Measurements from ENCODE around the gene CCDC187. TPM values are rescaled to one million over a fixed set of nuclear protein-coding genes. Genes with fewer than 3 reads are reported as not detected.
A peak's percentile ranks its signal among the peaks of the same experiment; 100 is the strongest.

The CCDC187 gene
- total and polyA plus RNA-seq, 2 of the 13 experiments (the other 11 are each of a cell fraction or from before 2014, with no cell fraction given): 0.03 to 0.13 TPM

- TF ChIP-seq SKIL (CRISPR knock-in tag; IDR thresholded peaks at IDR 0.05; ENCODE audit: borderline replicate concordance) (no peak), ETV6 (CRISPR knock-in tag; conservative IDR thresholded peaks at IDR 0.05) (no peak), RNF2 (conservative IDR thresholded peaks at IDR 0.05; ENCODE audit: low read depth) (no peak), TERF1 (CRISPR knock-in tag; IDR thresholded peaks at IDR 0.05) (no peak), HIVEP1 (CRISPR knock-in tag; IDR thresholded peaks at IDR 0.05) (no peak), ZNF891 (CRISPR knock-in tag; IDR thresholded peaks at IDR 0.05) (no peak), ZNF432 (CRISPR knock-in tag; IDR thresholded peaks at IDR 0.05; ENCODE audit: borderline replicate concordance) (no peak), ISL2 (CRISPR knock-in tag; IDR thresholded peaks at IDR 0.05) (peak; percentile 92), MZF1 (CRISPR knock-in tag; IDR thresholded peaks at IDR 0.05; ENCODE audit: borderline replicate concordance) (no peak), ZBTB3 (CRISPR knock-in tag; IDR thresholded peaks at IDR 0.05; ENCODE audit: borderline replicate concordance, low read depth) (no peak), NR0B2 (CRISPR knock-in tag; IDR thresholded peaks at IDR 0.05) (no peak), PHF20 (CRISPR knock-in tag; IDR thresholded peaks at IDR 0.05) (no peak), THAP11 (CRISPR knock-in tag; IDR thresholded peaks at IDR 0.05) (no peak), ZKSCAN1 (IDR thresholded peaks at IDR 0.05; ENCODE audit: low read length) (no peak), ATF7-NPFF (CRISPR knock-in tag; IDR thresholded peaks at IDR 0.05; ENCODE audit: low read depth) (no peak), MIER2 (CRISPR knock-in tag; IDR thresholded peaks at IDR 0.05) (no peak), E2F2 (CRISPR knock-in tag; IDR thresholded peaks at IDR 0.05; ENCODE audit: borderline replicate concordance) (no peak), ZSCAN5A (CRISPR knock-in tag; IDR thresholded peaks at IDR 0.05; ENCODE audit: borderline replicate concordance) (no peak), NFYB (CRISPR knock-in tag; IDR thresholded peaks at IDR 0.05) (no peak), GPN1 (CRISPR knock-in tag; IDR thresholded peaks at IDR 0.05; ENCODE audit: borderline replicate concordance) (no peak), FOSL1 (CRISPR knock-in tag; IDR thresholded peaks at IDR 0.05; ENCODE audit: borderline replicate concordance) (no peak), ZNF431 (CRISPR knock-in tag; IDR thresholded peaks at IDR 0.05; ENCODE audit: borderline replicate concordance, low read depth) (no peak), CHD2 (IDR thresholded peaks at IDR 0.05; ENCODE audit: low read depth, low read length) (no peak)
Measured at GRCh38 chr9:136244122-136244968, 59.5 kb downstream of the CCDC187 start (continued).
